ENCODE measurements around the gene HAS3.
"Not testable (repeated sequence)": the region's sequence is repeated elsewhere in the genome, so short reads cannot be mapped to it uniquely, and the experiment has no call there.

The HAS3 gene

GRCh38 chr16:69145658-69146057 is 40.2 kb downstream of the HAS3 start:
- DNase-seq = no peak

GRCh38 chr16:69149621-69150020 is 44.2 kb downstream of the HAS3 start:
- not testable (repeated sequence) for DNase-seq

- peak; percentile 33 to 74 (median 53) for DNase-seq
Observed at GRCh38 chr16:69150146-69150865, 44.9 kb downstream of the HAS3 start.

GRCh38 chr16:69157196-69157595 is 51.7 kb downstream of the HAS3 start:
- DNase-seq = no peak

- DNase-seq = no peak
Observed at GRCh38 chr16:69160192-69160591, 54.7 kb downstream of the HAS3 start.

- no peak for DNase-seq
Observed at GRCh38 chr16:69165584-69165983, 60.1 kb downstream of the HAS3 start.

- DNase-seq = no peak
Observed at GRCh38 chr16:69166221-69166833, 60.9 kb downstream of the HAS3 start.

GRCh38 chr16:69166946-69167930 is 61.8 kb downstream of the HAS3 start:
- DNase-seq = no peak

Measured in NCI-H1417 (cell line).